ENCODE results near the gene IGFL1.
"Not testable (repeated sequence)": the region's sequence is repeated elsewhere in the genome, so short reads cannot be mapped to it uniquely, and the experiment has no call there.

IGFL1 gene

GRCh38 chr19:46202426-46202825 lies 27.1 kb upstream of the IGFL1 start:
- TF ChIP-seq POLR2A (IDR thresholded peaks at IDR 0.05; ENCODE audit: low read depth, low read length) (no peak), POLR2AphosphoS5 (IDR thresholded peaks at IDR 0.05; ENCODE audit: low read depth, low read length) (no peak), TAF1 (IDR thresholded peaks at IDR 0.05; ENCODE audit: low read depth, low read length) (no peak), PAX5 (IDR thresholded peaks at IDR 0.05; ENCODE audit: insufficient read depth, low read length, severe bottlenecking) (no peak), POU2F2 (IDR thresholded peaks at IDR 0.05; ENCODE audit: low read depth, low read length) (no peak), SPI1 (IDR thresholded peaks at IDR 0.05; ENCODE audit: low read depth, low read length) (no peak)
- FAIRE-seq, result no peak
- no peak for DNase-seq (ENCODE audit: insufficient read length, low spot score)

GRCh38 chr19:46202872-46203860 lies 26.4 kb upstream of the IGFL1 start:
- TF ChIP-seq POU2F2 (IDR thresholded peaks at IDR 0.05; ENCODE audit: low read depth, low read length) (no peak), TAF1 (IDR thresholded peaks at IDR 0.05; ENCODE audit: low read depth, low read length) (no peak), POLR2AphosphoS5 (IDR thresholded peaks at IDR 0.05; ENCODE audit: low read depth, low read length) (no peak), POLR2A (IDR thresholded peaks at IDR 0.05; ENCODE audit: low read depth, low read length) (no peak), PAX5 (IDR thresholded peaks at IDR 0.05; ENCODE audit: insufficient read depth, low read length, severe bottlenecking) (no peak), SPI1 (IDR thresholded peaks at IDR 0.05; ENCODE audit: low read depth, low read length) (no peak)
- no peak for FAIRE-seq
- DNase-seq (ENCODE audit: insufficient read length, low spot score), result no peak

DNA sequence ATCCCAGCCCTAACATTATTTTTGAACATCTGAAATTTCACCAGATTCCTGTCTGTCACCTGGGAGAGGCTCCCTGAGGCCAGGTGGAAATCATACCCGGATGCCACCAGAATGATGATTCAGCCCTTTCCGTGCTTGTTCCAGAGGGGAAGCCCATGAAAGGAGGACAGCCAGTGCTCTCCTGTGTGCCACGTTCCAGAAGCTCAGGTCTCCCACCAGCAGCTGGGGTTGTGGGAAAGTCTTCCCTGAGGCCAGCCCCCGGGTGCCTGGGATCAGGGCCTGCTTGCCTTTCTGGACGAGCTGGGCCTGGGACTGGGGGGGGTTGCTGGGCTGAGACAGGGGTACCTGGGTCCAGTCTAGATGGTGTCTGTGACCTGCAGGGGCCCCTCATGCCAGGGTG lies 25.5 kb upstream of the IGFL1 start:
- TF ChIP-seq POU2F2 (IDR thresholded peaks at IDR 0.05; ENCODE audit: low read depth, low read length) (no peak), PAX5 (IDR thresholded peaks at IDR 0.05; ENCODE audit: insufficient read depth, low read length, severe bottlenecking) (no peak), TAF1 (IDR thresholded peaks at IDR 0.05; ENCODE audit: low read depth, low read length) (no peak), SPI1 (IDR thresholded peaks at IDR 0.05; ENCODE audit: low read depth, low read length) (no peak), POLR2A (IDR thresholded peaks at IDR 0.05; ENCODE audit: low read depth, low read length) (no peak), POLR2AphosphoS5 (IDR thresholded peaks at IDR 0.05; ENCODE audit: low read depth, low read length) (no peak)
- no peak for DNase-seq (ENCODE audit: insufficient read length, low spot score)
- FAIRE-seq, result no peak

DNA sequence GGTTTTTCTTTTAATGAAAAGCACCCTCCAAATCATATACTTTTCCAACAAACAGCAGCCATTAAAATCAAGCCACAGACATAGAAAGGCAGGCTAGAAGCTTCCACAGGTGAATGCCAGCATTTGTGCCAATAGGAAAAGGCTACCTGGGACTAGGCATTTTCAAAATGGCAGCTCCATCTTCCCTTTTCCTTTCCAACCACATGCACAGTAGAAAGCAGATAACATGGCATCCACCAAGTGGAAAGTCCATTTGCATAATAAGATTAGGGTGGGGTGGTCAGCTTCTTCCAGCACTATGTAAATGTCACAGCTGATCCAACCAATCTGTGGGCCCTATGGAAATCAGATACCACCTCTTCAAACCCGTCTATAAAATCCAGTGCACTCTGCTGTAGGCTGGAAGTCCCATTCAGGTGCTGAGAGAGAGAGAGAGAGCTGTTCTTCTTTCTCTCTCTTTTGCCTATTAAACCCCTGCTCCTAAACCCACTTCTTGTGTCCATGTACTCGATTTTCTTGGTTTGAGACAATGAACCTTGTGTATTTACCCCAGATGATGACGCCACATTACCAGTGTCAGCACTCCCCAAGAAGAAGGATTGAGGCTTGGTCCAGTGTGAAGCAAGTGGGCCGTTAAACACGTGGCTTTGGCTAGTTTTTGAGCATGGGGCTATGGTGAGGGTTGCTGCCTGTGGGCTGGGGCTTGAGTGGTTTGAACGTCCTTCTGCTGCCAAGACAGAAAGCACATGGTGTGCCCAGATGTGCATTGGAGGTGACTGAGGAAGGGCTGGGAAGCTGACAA lies 24.2 kb upstream of the IGFL1 start:
- no peak for TF ChIP-seq SPI1 (IDR thresholded peaks at IDR 0.05; ENCODE audit: low read depth, low read length)
- DNase-seq (ENCODE audit: insufficient read length, low spot score), result no peak

GRCh38 chr19:46206176-46206575 lies 23.4 kb upstream of the IGFL1 start:
- no peak for TF ChIP-seq PAX5 (IDR thresholded peaks at IDR 0.05; ENCODE audit: insufficient read depth, low read length, severe bottlenecking)
- no peak for TF ChIP-seq POU2F2 (IDR thresholded peaks at IDR 0.05; ENCODE audit: low read depth, low read length)
- TF ChIP-seq SPI1 (IDR thresholded peaks at IDR 0.05; ENCODE audit: low read depth, low read length), result no peak
- no peak for TF ChIP-seq TAF1 (IDR thresholded peaks at IDR 0.05; ENCODE audit: low read depth, low read length)
- TF ChIP-seq POLR2A (IDR thresholded peaks at IDR 0.05; ENCODE audit: low read depth, low read length), result no peak
- TF ChIP-seq POLR2AphosphoS5 (IDR thresholded peaks at IDR 0.05; ENCODE audit: low read depth, low read length), result no peak
- FAIRE-seq, result no peak

More for the DNA sequence above, 24.2 kb upstream of the IGFL1 start:
- FAIRE-seq, result no peak

DNA sequence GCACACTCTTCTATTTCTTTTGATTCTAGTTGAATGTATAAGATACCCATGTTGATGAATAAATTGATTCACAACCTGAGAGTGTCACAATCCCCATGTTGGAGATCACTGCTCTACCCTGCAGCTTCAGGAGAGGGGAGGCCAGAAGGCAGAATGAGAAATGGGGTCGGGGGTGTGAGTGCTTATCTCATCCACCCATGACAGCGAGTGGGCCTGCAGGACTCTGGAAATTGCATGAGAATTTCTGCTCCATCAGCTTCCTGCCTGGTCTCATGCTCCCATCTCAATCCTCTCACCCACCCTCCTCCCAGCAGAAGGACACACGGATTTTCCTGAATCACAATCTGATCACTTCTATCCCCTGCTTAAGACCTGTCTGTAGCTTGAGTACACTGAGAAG lies 22.9 kb upstream of the IGFL1 start:
- DNase-seq (ENCODE audit: insufficient read length, low spot score) (no peak), FAIRE-seq (no peak)
- TF ChIP-seq SPI1 (IDR thresholded peaks at IDR 0.05; ENCODE audit: low read depth, low read length), result no peak
- TF ChIP-seq TAF1 (IDR thresholded peaks at IDR 0.05; ENCODE audit: low read depth, low read length), result no peak
- TF ChIP-seq POU2F2 (IDR thresholded peaks at IDR 0.05; ENCODE audit: low read depth, low read length), result no peak
- TF ChIP-seq PAX5 (IDR thresholded peaks at IDR 0.05; ENCODE audit: insufficient read depth, low read length, severe bottlenecking), result no peak
- no peak for TF ChIP-seq POLR2AphosphoS5 (IDR thresholded peaks at IDR 0.05; ENCODE audit: low read depth, low read length)
- no peak for TF ChIP-seq POLR2A (IDR thresholded peaks at IDR 0.05; ENCODE audit: low read depth, low read length)

More at GRCh38 chr19:46206176-46206575, 23.4 kb upstream of the IGFL1 start:
- DNase-seq (ENCODE audit: insufficient read length, low spot score), result no peak

GRCh38 chr19:46207858-46208257 lies 21.7 kb upstream of the IGFL1 start:
- FAIRE-seq; DNase-seq (ENCODE audit: insufficient read length, low spot score): not testable (repeated sequence)

- DNase-seq (ENCODE audit: insufficient read length, low spot score), result no peak
- FAIRE-seq, result no peak
Observed at GRCh38 chr19:46209051-46209450, 20.5 kb upstream of the IGFL1 start.

DNA sequence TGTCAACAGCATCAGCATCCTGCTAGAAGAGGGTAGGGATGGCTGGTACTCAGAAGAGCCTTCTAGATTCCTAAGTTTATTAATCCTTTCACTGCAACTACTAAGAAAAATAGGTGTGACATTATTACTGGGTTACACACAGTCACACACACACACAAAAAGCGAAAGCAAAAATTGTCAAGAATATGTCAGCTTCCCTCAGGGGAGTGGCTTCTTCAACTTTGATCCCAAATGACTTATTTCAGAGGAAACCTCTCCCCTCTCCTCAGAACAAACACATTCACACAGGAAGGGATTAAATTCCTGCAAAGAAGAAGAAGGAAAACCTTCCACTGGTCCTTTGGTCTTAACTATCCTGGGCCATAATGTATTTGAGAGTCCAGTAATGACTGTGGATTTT lies 20.1 kb upstream of the IGFL1 start:
- FAIRE-seq, result no peak

More at GRCh38 chr19:46209051-46209450, 20.5 kb upstream of the IGFL1 start:
- no peak for TF ChIP-seq SPI1 (IDR thresholded peaks at IDR 0.05; ENCODE audit: low read depth, low read length)
- no peak for TF ChIP-seq POLR2AphosphoS5 (IDR thresholded peaks at IDR 0.05; ENCODE audit: low read depth, low read length)
- no peak for TF ChIP-seq PAX5 (IDR thresholded peaks at IDR 0.05; ENCODE audit: insufficient read depth, low read length, severe bottlenecking)
- TF ChIP-seq POU2F2 (IDR thresholded peaks at IDR 0.05; ENCODE audit: low read depth, low read length), result no peak
- TF ChIP-seq POLR2A (IDR thresholded peaks at IDR 0.05; ENCODE audit: low read depth, low read length), result no peak
- TF ChIP-seq TAF1 (IDR thresholded peaks at IDR 0.05; ENCODE audit: low read depth, low read length), result no peak

More for the DNA sequence above, 20.1 kb upstream of the IGFL1 start:
- no peak for DNase-seq (ENCODE audit: insufficient read length, low spot score)
- TF ChIP-seq POU2F2 (IDR thresholded peaks at IDR 0.05; ENCODE audit: low read depth, low read length) (no peak), TAF1 (IDR thresholded peaks at IDR 0.05; ENCODE audit: low read depth, low read length) (no peak), PAX5 (IDR thresholded peaks at IDR 0.05; ENCODE audit: insufficient read depth, low read length, severe bottlenecking) (no peak), SPI1 (IDR thresholded peaks at IDR 0.05; ENCODE audit: low read depth, low read length) (no peak), POLR2AphosphoS5 (IDR thresholded peaks at IDR 0.05; ENCODE audit: low read depth, low read length) (no peak), POLR2A (IDR thresholded peaks at IDR 0.05; ENCODE audit: low read depth, low read length) (no peak)
